GM12878 (cell line): ENCODE measurements around the gene POLR2B. TPM values are rescaled to one million over a fixed set of nuclear protein-coding genes. Genes with fewer than 3 reads are reported as not detected.

Experiments used
- ATAC-seq: fragments of 200-7000 bp; cut with Tn5 transposase; 3 replicates; pipeline ENCODE4 v1.9.1; 2020; ENCODE audit warnings: mild to moderate bottlenecking, moderate library complexity
- BruUV-seq: library from RNA; stranded (reverse); fragments of 400-500 nt; replicated peaks from 2 replicates; lab custom pipeline; 2021; lab: Mats Ljungman, UMichigan
- CTCF ChIA-PET: fragments of 300-600 bp; sonication (Branson Sonifier 250); formaldehyde crosslinking; extraction: SDS; loops from one replicate; lab custom pipeline; 2021; ENCODE audit warnings: inconsistent platforms; lab: Yijun Ruan, JAX
- POLR2A ChIA-PET: fragments of 350-600 bp; formaldehyde crosslinking; extraction: SDS; loops from one replicate; lab custom pipeline; 2021; ENCODE audit warnings: inconsistent platforms; lab: Charles Lee
- RAD21 ChIA-PET: fragments of 300-600 bp; sonication (Branson Sonifier 250); formaldehyde crosslinking; loops from one replicate; lab custom pipeline; 2023; ENCODE audit warnings: antibody characterized with exemption; ENCODE audit not compliant: unreplicated experiment; lab: Charles Lee
- SMC1A ChIA-PET: fragments of 300-600 bp; sonication (Branson Sonifier 250); formaldehyde crosslinking; loops from one replicate; lab custom pipeline; 2023; ENCODE audit not compliant: unreplicated experiment, uncharacterized antibody; lab: Charles Lee
- DNase-seq: peaks from one replicate; pipeline ENCODE4 v3.0.0-alpha.2; 2011; ENCODE audit warnings: low read depth, low spot score
- FAIRE-seq: peaks from 3 replicates; lab custom pipeline; 2011; peaks lifted over from hg19 to GRCh38; lab: Jason Lieb, UNC
- H2AFZ ChIP-seq: 2 replicates; pipeline ENCODE4 v1.6.0; 2011; ENCODE audit warnings: low read depth, low read length, control low read depth; ENCODE audit not compliant: control insufficient read depth
- H3K27ac ChIP-seq: 2 replicates; pipeline ENCODE4 v1.5.1; 2011; ENCODE audit warnings: control low read depth; ENCODE audit not compliant: control insufficient read depth, insufficient read depth
- H3K27me3 ChIP-seq, 2 experiments: replicated peaks in 1 of 2; 2 replicates each; pipeline versions ENCODE4 v1.6.0 to v1.6.1; 2011; ENCODE audit warnings: low read length in 1 of 2; ENCODE audit not compliant: control insufficient read depth in 2 of 2, insufficient read depth in 2 of 2
- H3K36me3 ChIP-seq, 2 experiments: 2 replicates each; pipeline ENCODE4 v1.5.1; 2011; ENCODE audit warnings: low read length in 1 of 2; ENCODE audit not compliant: control insufficient read depth in 2 of 2, insufficient read depth in 2 of 2
- H3K4me1 ChIP-seq: 2 replicates; pipeline ENCODE4 v1.6.1; 2011; ENCODE audit warnings: mild to moderate bottlenecking, low read length, moderate library complexity, mixed read lengths; ENCODE audit not compliant: control insufficient read depth, insufficient read depth
- H3K4me2 ChIP-seq: 2 replicates; pipeline ENCODE4 v1.6.0; 2011; ENCODE audit warnings: control low read depth; ENCODE audit not compliant: control insufficient read depth, insufficient read depth
- H3K4me3 ChIP-seq: fragments of 200-600 bp; sonication (generic); 2 replicates; pipeline ENCODE4 v1.5.1; 2016
- H3K79me2 ChIP-seq: 2 replicates; pipeline ENCODE4 v1.6.0; 2011; ENCODE audit warnings: low read length; ENCODE audit not compliant: control insufficient read depth, insufficient read depth
- H3K9ac ChIP-seq: 2 replicates; pipeline ENCODE4 v1.8.0; 2011; ENCODE audit warnings: low read length, control low read depth, mixed read lengths; ENCODE audit not compliant: control insufficient read depth, insufficient read depth
- H3K9me3 ChIP-seq: replicated peaks from 3 replicates; pipeline ENCODE4 v1.5.1; 2011; ENCODE audit warnings: mild to moderate bottlenecking, low read length; ENCODE audit not compliant: control insufficient read depth, insufficient read depth
- H4K20me1 ChIP-seq: 2 replicates; pipeline ENCODE4 v1.6.0; 2011; ENCODE audit not compliant: control insufficient read depth, insufficient read depth
- E2F8 ChIP-seq: fragments of 450-650 bp; IDR thresholded peaks from 2 replicates; pipeline ENCODE4 v1.6.1; 2018; ENCODE audit warnings: mild to moderate bottlenecking, low read depth, moderate library complexity; ENCODE audit not compliant: partially characterized antibody
- EED ChIP-seq: sonication (generic); IDR thresholded peaks from 2 replicates; pipeline ENCODE4 v1.6.1; 2016; ENCODE audit warnings: antibody characterized with exemption, low read depth
- FOS ChIP-seq: IDR thresholded peaks from 3 replicates; pipeline ENCODE4 v1.6.1; 2011; ENCODE audit warnings: borderline replicate concordance; ENCODE audit not compliant: insufficient read length; ENCODE audit errors: extremely low read depth
- HCFC1 ChIP-seq: fragments of 150-350 bp; IDR thresholded peaks from 2 replicates; pipeline ENCODE4 v1.6.1; 2014; ENCODE audit warnings: low read length
- HDAC2 ChIP-seq: fragments of 200-600 bp; sonication (generic); IDR thresholded peaks from 2 replicates; pipeline ENCODE4 v1.6.1; 2017
- IRF4 ChIP-seq: IDR thresholded peaks from 2 replicates; pipeline ENCODE4 v1.6.1; 2011; ENCODE audit warnings: low read depth, low read length
- JUND ChIP-seq: IDR thresholded peaks from 2 replicates; pipeline ENCODE4 v1.6.1; 2012; ENCODE audit warnings: low read depth, mild to moderate bottlenecking, low read length, improper control_type of control experiment, moderate library complexity
- PBX3 ChIP-seq: IDR thresholded peaks from 2 replicates; pipeline ENCODE4 v1.6.1; 2011; ENCODE audit warnings: mild to moderate bottlenecking, low read depth, low read length, moderate library complexity; ENCODE audit not compliant: insufficient replicate concordance
- PML ChIP-seq: IDR thresholded peaks from 2 replicates; pipeline ENCODE4 v1.6.1; 2012; ENCODE audit warnings: low read length, inconsistent platforms
- POU2F2 ChIP-seq: IDR thresholded peaks from 3 replicates; pipeline ENCODE4 v1.6.1; 2011; ENCODE audit warnings: low read depth, mild to moderate bottlenecking, low read length, borderline replicate concordance
- RAD51 ChIP-seq: fragments of 450-650 bp; IDR thresholded peaks from 2 replicates; pipeline ENCODE4 v1.6.1; 2016; ENCODE audit warnings: moderate library complexity, mild to moderate bottlenecking, inconsistent platforms
- RBBP5 ChIP-seq: fragments of 200-600 bp; sonication (generic); conservative IDR thresholded peaks from 2 replicates; pipeline ENCODE4 v1.6.1; 2016
- SP1 ChIP-seq: IDR thresholded peaks from one replicate; pipeline ENCODE4 v1.6.1; 2011; ENCODE audit warnings: low read depth, low read length
- SRF ChIP-seq, 2 experiments: IDR thresholded peaks; 2 replicates each; pipeline ENCODE4 v1.6.1; 2011; ENCODE audit warnings: low read depth in 2 of 2, low read length in 2 of 2, mild to moderate bottlenecking in 1 of 2, moderate library complexity in 1 of 2
- ZBED1 ChIP-seq: IDR thresholded peaks from 2 replicates; pipeline ENCODE4 v1.6.1; 2016; ENCODE audit warnings: borderline replicate concordance
- ZBTB40 ChIP-seq: fragments of 450-650 bp; IDR thresholded peaks from 2 replicates; pipeline ENCODE4 v1.6.1; 2016; ENCODE audit warnings: mild to moderate bottlenecking, moderate library complexity, borderline replicate concordance
- ZSCAN29 ChIP-seq: fragments of 450-650 bp; IDR thresholded peaks from 2 replicates; pipeline ENCODE4 v1.6.1; 2017; ENCODE audit warnings: mild to moderate bottlenecking, moderate library complexity
- WGBS: methylation state at CpG from one replicate; pipeline ENCODE4 v1.1.6; 2016; ENCODE audit warnings: low lambda C conversion rate; ENCODE audit not compliant: insufficient replicate concordance, insufficient coverage; ENCODE audit errors: missing lambda C conversion rate; 5-methylcytosine and 5-hydroxymethylcytosine counted together
- in situ Hi-C: fragments of 300-500 bp; cut with MboI; formaldehyde crosslinking; loops from 9 replicates; pipeline ENCODE4 v1.14.3; 2018; ENCODE audit warnings: mixed read lengths
- intact Hi-C: fragments of 100-400 bp; cut with micrococcal nuclease; formaldehyde crosslinking; loops from one replicate; pipeline ENCODE4 v1.14.2; 2022; ENCODE audit not compliant: unreplicated experiment
- polyA plus RNA-seq, 11 experiments: library from polyadenylated mRNA; depleted of rRNA in 4 of 11; unstranded in 6 of 11; stranded (reverse) in 5 of 11; fragments of >200 nt; fragmentation: Nextera tagmentation in 4 of 11; fragmentation: Illumina TruSeq in 1 of 11; extraction: Ambion mirVana in 4 of 11; extraction: Trizol in 1 of 11; gene quantifications; 1 replicate in 1 of 11; 2 replicates in 10 of 11; pipeline versions ENCODE4 v1.2.1 to v1.2.3, GENCODE V29; 2011 to 2016; ENCODE audit warnings: inconsistent platforms in 2 of 11, missing spikeins in 2 of 11, low read depth in 1 of 11
- total RNA-seq, 4 experiments: library from RNA; depleted of rRNA in 3 of 4; stranded (reverse); fragments of >200 nt in 3 of 4; fragmentation: Illumina TruSeq in 1 of 4; extraction: Trizol in 1 of 4; gene quantifications; 2 replicates each; pipeline versions ENCODE4 v1.2.1 to v1.2.3, GENCODE V29; 2013 to 2021

Gene POLR2B
- total and polyA plus RNA-seq, 10 of the 15 experiments (the other 5 are each of a cell fraction or from before 2014, with no cell fraction given): 46.0 to 183 (median 99.2) TPM

GRCh38 chr4:57034520-57034919, 55.8 kb downstream of the POLR2B start:
- H3K79me2 ChIP-seq: no peaks in the 10 kb centered on the region

More at GRCh38 chr4:57034520-57034919, 55.8 kb downstream of the POLR2B start:
- no peak for FAIRE-seq
- Histone ChIP-seq H3K4me1 (no peaks in the 10 kb centered on the region), H3K4me3 (no peak overlapping the region), H2AFZ (no peak overlapping the region), H3K4me2 (no peak overlapping the region), H3K27me3 (no peaks in the 10 kb centered on the region), H3K27ac (no peak overlapping the region), H4K20me1 (no peaks in the 10 kb centered on the region), H3K9ac (no peak overlapping the region), H3K9me3 (no peaks in the 10 kb centered on the region), H3K36me3 (peaks cover 0 to 6% of the 10 kb centered on the region in 2 experiments; a peak in 2 of 4 replicates)
- ATAC-seq: no peak
- intact Hi-C loops (no loop called here), in situ Hi-C loops (no loop called here)
- CTCF ChIA-PET: no interaction called here
- POLR2A ChIA-PET: interaction anchor here (0.7 kb wide), 1 partner anchor 1327 kb away, joined by 3 read pairs; no protein-coding TSS in a partner anchor
- RAD21 ChIA-PET: no interaction called here
- WGBS: 77% methylated on average over 3 of the region's 3 CpGs
- no peak for DNase-seq
- BruUV-seq: no TSS peak
- TF ChIP-seq IRF4 (no peak), HCFC1 (no peak), PBX3 (no peak), RAD51 (no peak), ZSCAN29 (no peak), EED (no peak), JUND (no peak), HDAC2 (no peak), SRF (IDR thresholded peaks at IDR 0.05; ENCODE audit: low read depth in 2 of 2, low read length in 2 of 2) (no peak), ZBED1 (no peak), POU2F2 (no peak), ZBTB40 (no peak), FOS (no peak), RBBP5 (no peak), E2F8 (no peak), SP1 (no peak), PML (no peak)
- SMC1A ChIA-PET: no interaction called here
